H1 (cell line): ENCODE data around the gene SNX19. TPM values are rescaled to one million over a fixed set of nuclear protein-coding genes. Genes with fewer than 3 reads are reported as not detected.

ENCODE experiments used
- CBX8 ChIP-seq: fragments of 300-800, 300-1000 bp; sonication (generic); IDR thresholded peaks from 2 replicates; pipeline ENCODE4 v1.7.1; 2016; ENCODE audit warnings: low read depth, low read length, borderline replicate concordance
- RXRA ChIP-seq: IDR thresholded peaks from 2 replicates; pipeline ENCODE4 v1.6.1; 2011; ENCODE audit warnings: low read depth, mild to moderate bottlenecking, low read length, moderate library complexity; ENCODE audit not compliant: insufficient read depth
- SUZ12 ChIP-seq: fragments of 200-600 bp; sonication (generic); IDR thresholded peaks from 2 replicates; pipeline ENCODE4 v1.6.1; 2012; ENCODE audit warnings: mild to moderate bottlenecking, inconsistent platforms, low read length, moderate library complexity, mixed read lengths
- polyA plus RNA-seq, 7 experiments: library from polyadenylated mRNA; depleted of rRNA in 3 of 7; stranded (reverse) in 5 of 7; unstranded in 2 of 7; fragments of >200 nt in 5 of 7; fragments of 200-250 nt in 2 of 7; gene quantifications; 1 replicate in 5 of 7; 2 replicates in 1 of 7; 4 replicates in 1 of 7; pipeline versions ENCODE4 v1.2.1 to v1.2.3, GENCODE V29; 2011 to 2013; ENCODE audit warnings: missing spikeins in 2 of 7, mixed read lengths in 2 of 7
- total RNA-seq: library from RNA; stranded (reverse); fragmentation: NEBNext Ultra II Directional; extraction: Animal tissue kit (Norgen Biotek cat#: 25700); gene quantifications from 2 replicates; pipeline ENCODE4 v1.2.1, GENCODE V29; 2021
- TF ChIP-seq, protein P1 (sequence below): IDR thresholded peaks from 2 replicates; pipeline ENCODE4 v1.6.1; 2011; ENCODE audit warnings: low read depth, mild to moderate bottlenecking, low read length; ENCODE audit not compliant: insufficient read depth

SNX19 gene
- total and polyA plus RNA-seq, 2 of the 8 experiments (the other 6 are each of a cell fraction or from before 2014, with no cell fraction given), result 15.0 to 25.2 TPM

- TF ChIP-seq SUZ12 (no peak), RXRA (no peak), CBX8 (no peak)
- TF ChIP-seq, protein P1, sequence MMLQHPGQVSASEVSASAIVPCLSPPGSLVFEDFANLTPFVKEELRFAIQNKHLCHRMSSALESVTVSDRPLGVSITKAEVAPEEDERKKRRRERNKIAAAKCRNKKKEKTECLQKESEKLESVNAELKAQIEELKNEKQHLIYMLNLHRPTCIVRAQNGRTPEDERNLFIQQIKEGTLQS, result no peak
These were observed 29.6 kb downstream of the SNX19 start (continued) for GRCh38 chr11:130886704-130887103.
